B cell (primary cell): ENCODE measurements around the gene FBXO42. TPM values are rescaled to one million over a fixed set of nuclear protein-coding genes. Genes with fewer than 3 reads are reported as not detected.

Experiments
- ATAC-seq: fragments of 200-7000 bp; cut with Tn5 transposase; one replicate; pipeline ENCODE4 v1.10.0; 2021; ENCODE audit warnings: low read depth, mild to moderate bottlenecking, moderate number of reproducible peaks, moderate library complexity
- CTCF ChIA-PET: fragments of 350-600 bp; sonication (Branson Sonifier 250); formaldehyde crosslinking; loops from one replicate; lab custom pipeline; 2021; ENCODE audit warnings: antibody characterized with exemption, inconsistent platforms; lab: Charles Lee
- POLR2A ChIA-PET: fragments of 350-600 bp; sonication (Branson Sonifier 250); formaldehyde crosslinking; loops from one replicate; lab custom pipeline; 2021; ENCODE audit warnings: antibody characterized with exemption; lab: Charles Lee
- DNase-seq: peaks from one replicate; pipeline ENCODE4 v3.0.0; 2013
- H2AFZ ChIP-seq: 2 replicates; pipeline ENCODE4 v1.6.1; 2012; ENCODE audit warnings: mild to moderate bottlenecking, low read depth, low read length; ENCODE audit not compliant: insufficient read depth, poor library complexity, severe bottlenecking
- H3K27ac ChIP-seq, 2 donors: 1 replicate in 1 of 2; 2 replicates in 1 of 2; pipeline ENCODE4 v1.5.1; 2012 to 2013; ENCODE audit warnings: low read length in 2 of 2, mild to moderate bottlenecking in 2 of 2, moderate library complexity in 1 of 2
- H3K27me3 ChIP-seq, 4 experiments: fragments of 200-600 bp in 1 of 4; sonication (generic) in 1 of 4; replicated peaks in 1 of 4; 1 replicate in 2 of 4; 2 replicates in 2 of 4; pipeline versions ENCODE4 v1.6.1 to v1.7.0; 2013 to 2016; ENCODE audit warnings: low read length in 3 of 4, mild to moderate bottlenecking in 2 of 4, mixed read lengths in 1 of 4, moderate library complexity in 1 of 4; ENCODE audit not compliant: insufficient read depth in 4 of 4, control insufficient read depth in 3 of 4; ENCODE audit errors: control extremely low read depth in 1 of 4
- H3K36me3 ChIP-seq, 2 experiments: replicated peaks in 1 of 2; 1 replicate in 1 of 2; 2 replicates in 1 of 2; pipeline versions ENCODE4 v1.6.1 to v1.7.1; 2013; ENCODE audit warnings: low read length in 1 of 2; ENCODE audit not compliant: insufficient read depth in 2 of 2, control insufficient read depth in 1 of 2; ENCODE audit errors: control extremely low read depth in 1 of 2, extremely low read depth in 1 of 2
- H3K4me1 ChIP-seq, 2 donors: fragments of 200-600 bp in 1 of 2; sonication (generic) in 1 of 2; 1 replicate in 1 of 2; 2 replicates in 1 of 2; pipeline versions ENCODE4 v1.5.1 to v1.6.1; 2013 to 2017; ENCODE audit warnings: low read length in 2 of 2; ENCODE audit not compliant: control insufficient read depth in 2 of 2, insufficient read depth in 2 of 2
- H3K4me2 ChIP-seq: replicated peaks from 2 replicates; pipeline ENCODE3; 2012; ENCODE audit warnings: mild to moderate bottlenecking, low read depth, low read length; ENCODE audit not compliant: poor library complexity, severe bottlenecking
- H3K4me3 ChIP-seq, 5 experiments: fragments of 200-600 bp in 1 of 5; sonication (generic) in 1 of 5; 1 replicate in 3 of 5; 2 replicates in 2 of 5; pipeline versions ENCODE4 v1.5.1 to v1.7.0; 2011 to 2016; ENCODE audit warnings: low read length in 4 of 5, mild to moderate bottlenecking in 4 of 5, low read depth in 2 of 5, control low read depth in 1 of 5, moderate library complexity in 1 of 5; ENCODE audit not compliant: insufficient read depth in 1 of 5; ENCODE audit errors: control extremely low read depth in 1 of 5, extremely low read depth in 1 of 5
- H3K79me2 ChIP-seq: fragments of 200-600 bp; sonication (generic); one replicate; pipeline ENCODE4 v1.6.0; 2016; ENCODE audit warnings: low read length; ENCODE audit not compliant: control insufficient read depth, insufficient read depth
- H3K9ac ChIP-seq: fragments of 200-600 bp; sonication (generic); 2 replicates; pipeline ENCODE4 v1.6.1; 2017; ENCODE audit warnings: mild to moderate bottlenecking, low read length, moderate library complexity
- H3K9me3 ChIP-seq, 3 donors: one replicate each; pipeline versions ENCODE4 v1.6.1 to v1.7.1; 2013; ENCODE audit warnings: low read length in 2 of 3; ENCODE audit not compliant: control insufficient read depth in 2 of 3, insufficient read depth in 1 of 3; ENCODE audit errors: control extremely low read depth in 1 of 3
- H4K20me1 ChIP-seq: 2 replicates; pipeline ENCODE4 v1.6.0; 2012; ENCODE audit warnings: mild to moderate bottlenecking, low read length; ENCODE audit not compliant: insufficient read depth, control insufficient read depth, poor library complexity, severe bottlenecking
- H3K27ac Mint-ChIP-seq: one replicate; pipeline ENCODE4 v1.8.0; 2021; ENCODE audit warnings: mixed read lengths
- H3K27me3 Mint-ChIP-seq: one replicate; pipeline ENCODE4 v1.8.0; 2021; ENCODE audit warnings: mixed read lengths
- H3K4me1 Mint-ChIP-seq: one replicate; pipeline ENCODE4 v1.8.0; 2021; ENCODE audit warnings: mixed read lengths
- H3K4me3 Mint-ChIP-seq: one replicate; pipeline ENCODE4 v1.8.0; 2021; ENCODE audit warnings: mixed read lengths
- H3K9me3 Mint-ChIP-seq: one replicate; pipeline ENCODE4 v1.8.0; 2022; ENCODE audit warnings: mixed read lengths; ENCODE audit not compliant: insufficient read depth
- EZH2 ChIP-seq: IDR thresholded peaks from 2 replicates; pipeline ENCODE4 v1.6.1; 2012; ENCODE audit warnings: borderline replicate concordance, low read depth, mild to moderate bottlenecking, moderate library complexity, low read length; ENCODE audit not compliant: insufficient read depth, poor library complexity, severe bottlenecking
- WGBS: methylation state at CpG from one replicate; pipeline ENCODE4 v1.1.5; 2013; ENCODE audit warnings: missing lambda C conversion rate; ENCODE audit not compliant: insufficient coverage; 5-methylcytosine and 5-hydroxymethylcytosine counted together
- intact Hi-C: fragments of 100-400 bp; cut with micrococcal nuclease; formaldehyde crosslinking; loops from one replicate; pipeline ENCODE4 v1.10.0; 2022
- polyA plus RNA-seq: library from polyadenylated mRNA; depleted of rRNA; stranded (reverse); fragments of >200 nt; gene quantifications from 2 replicates; pipeline ENCODE4 v1.2.3, GENCODE V29; 2012
- total RNA-seq, 2 donors: library from RNA; stranded (reverse); fragments of 120-200 nt in 1 of 2; gene quantifications; 1 replicate in 1 of 2; 2 replicates in 1 of 2; pipeline versions ENCODE4 v1.2.3 to v1.2.4, GENCODE V29; 2013 to 2022
- TF ChIP-seq, protein P1 (sequence below): fragments of 200-600 bp; IDR thresholded peaks from one replicate; pipeline ENCODE4 v1.8.0; 2022; ENCODE audit warnings: antibody characterized with exemption, mild to moderate bottlenecking

The FBXO42 gene
- total and polyA plus RNA-seq, 2 donors (not counting 1 experiment from before 2014, with no cell fraction given), result 17.2 to 33.1 TPM

DNA sequence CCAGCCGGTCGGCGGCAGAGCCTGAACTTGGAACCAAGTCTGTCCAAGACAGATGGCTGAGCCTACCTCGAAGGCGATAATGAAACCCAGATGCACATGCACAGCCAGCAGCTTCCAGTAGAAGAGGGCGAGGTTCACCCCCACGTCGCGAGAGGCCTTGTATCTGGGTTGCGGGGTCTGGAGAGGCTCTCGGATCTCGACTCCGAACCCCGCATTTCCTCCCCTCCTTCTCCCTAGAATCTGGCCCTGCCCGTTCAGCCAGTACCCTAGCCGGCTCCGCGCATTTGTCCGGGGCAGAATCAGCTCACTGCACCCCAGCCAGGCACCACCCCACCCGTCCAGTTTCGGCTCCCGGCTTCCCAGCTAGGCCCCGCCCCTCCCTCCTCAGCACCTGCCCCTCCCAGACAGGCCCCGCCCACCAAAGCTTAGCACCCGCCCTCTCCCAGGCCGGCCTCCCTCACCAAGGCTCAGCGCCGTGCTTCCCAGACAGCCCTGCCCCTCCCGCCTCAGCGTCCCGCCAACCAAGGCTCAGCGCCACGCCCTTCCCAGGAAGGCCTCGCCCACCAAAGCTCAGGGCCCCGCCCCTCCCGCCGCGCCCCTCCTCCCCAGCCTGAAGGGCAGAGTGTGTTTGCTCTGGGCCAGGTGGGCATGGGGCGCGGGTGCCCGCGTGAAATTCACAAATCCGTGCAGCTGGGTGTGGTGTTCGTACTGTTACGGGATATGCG, 135.1 kb downstream of the FBXO42 start:
- peak overlapping the region; percentile 90 for H3K4me3 Mint-ChIP-seq
- no peaks in the 10 kb centered on the region for H3K36me3 ChIP-seq
- H3K4me1 Mint-ChIP-seq, result peaks cover 19% of the 10 kb centered on the region

More for the DNA sequence above, 135.1 kb downstream of the FBXO42 start:
- Mint-ChIP-seq H3K27ac (peak overlapping the region; percentile 59), H3K9me3 (no peaks in the 10 kb centered on the region), H3K27me3 (no peaks in the 10 kb centered on the region)
- Histone ChIP-seq H3K27ac (peak overlapping the region in 1 of 2 donors; percentile 9), H3K27me3 (no peaks in the 10 kb centered on the region), H3K9me3 (peaks cover 0 to 8% (median 0%) of the 10 kb centered on the region in 3 donors), H3K4me2 (peak overlapping the region; percentile 83), H3K79me2 (no peaks in the 10 kb centered on the region), H3K4me3 (peak overlapping the region; percentile 47 to 70 (median 63)), H2AFZ (peak overlapping the region; percentile 74), H4K20me1 (no peaks in the 10 kb centered on the region), H3K4me1 (peaks cover 14 to 21% of the 10 kb centered on the region in 2 donors), H3K9ac (peak overlapping the region; percentile 67)
- ChIA-PET CTCF (interaction anchor here (0.9 to 2.4 kb wide), 13 partner anchors 8 to 184 kb away, joined by 3 to 8 read pairs (median 4); no protein-coding TSS in a partner anchor), POLR2A (interaction anchor here (0.9 to 1.1 kb wide), 4 partner anchors 11 to 150 kb away, joined by 3 to 11 read pairs (median 6); partner anchors contain the start of genes CPLANE2 and SZRD1)
- DNase-seq (peak; percentile 96), ATAC-seq (peak; percentile 99)
- 8% methylated on average over 33 of the region's 46 CpGs for WGBS
- TF ChIP-seq, protein P1, sequence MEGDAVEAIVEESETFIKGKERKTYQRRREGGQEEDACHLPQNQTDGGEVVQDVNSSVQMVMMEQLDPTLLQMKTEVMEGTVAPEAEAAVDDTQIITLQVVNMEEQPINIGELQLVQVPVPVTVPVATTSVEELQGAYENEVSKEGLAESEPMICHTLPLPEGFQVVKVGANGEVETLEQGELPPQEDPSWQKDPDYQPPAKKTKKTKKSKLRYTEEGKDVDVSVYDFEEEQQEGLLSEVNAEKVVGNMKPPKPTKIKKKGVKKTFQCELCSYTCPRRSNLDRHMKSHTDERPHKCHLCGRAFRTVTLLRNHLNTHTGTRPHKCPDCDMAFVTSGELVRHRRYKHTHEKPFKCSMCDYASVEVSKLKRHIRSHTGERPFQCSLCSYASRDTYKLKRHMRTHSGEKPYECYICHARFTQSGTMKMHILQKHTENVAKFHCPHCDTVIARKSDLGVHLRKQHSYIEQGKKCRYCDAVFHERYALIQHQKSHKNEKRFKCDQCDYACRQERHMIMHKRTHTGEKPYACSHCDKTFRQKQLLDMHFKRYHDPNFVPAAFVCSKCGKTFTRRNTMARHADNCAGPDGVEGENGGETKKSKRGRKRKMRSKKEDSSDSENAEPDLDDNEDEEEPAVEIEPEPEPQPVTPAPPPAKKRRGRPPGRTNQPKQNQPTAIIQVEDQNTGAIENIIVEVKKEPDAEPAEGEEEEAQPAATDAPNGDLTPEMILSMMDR, result no peak
- TF ChIP-seq EZH2, result no peak
- intact Hi-C loops, result loop anchor here (1.0 to 5.0 kb wide), 4 partner anchors 11 to 135 kb away; partner anchors contain the start of gene FBXO42
